Measurements from ENCODE around the gene PRXL2C.

Gene PRXL2C

GRCh38 chr9:96609732-96610131, 45.4 kb downstream of the PRXL2C start:
- DNase-seq, result no peak

DNA sequence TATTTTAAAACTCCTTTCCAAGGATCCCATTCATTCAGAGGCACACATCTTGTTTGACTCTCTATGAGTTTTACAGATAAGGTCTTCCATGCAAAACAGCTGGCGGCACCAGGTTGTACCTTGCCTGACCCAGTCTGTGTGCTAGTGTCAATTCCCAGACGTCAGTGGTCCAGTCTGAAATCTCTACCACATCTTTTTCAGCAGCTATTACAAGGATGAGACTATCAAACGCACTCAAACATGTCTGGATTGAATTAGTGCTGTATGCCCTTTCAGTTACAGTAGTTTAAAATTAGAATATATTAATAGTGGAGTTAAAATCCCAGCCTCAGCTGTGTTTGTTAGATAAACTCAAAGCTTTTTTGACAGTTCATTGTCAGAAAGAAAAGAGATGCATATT, 47.1 kb downstream of the PRXL2C start:
- DNase-seq, result no peak

- no peak for DNase-seq
Observed at GRCh38 chr9:96605328-96605727, 49.8 kb downstream of the PRXL2C start.

- no peak for DNase-seq
Observed at GRCh38 chr9:96604004-96604319, 51.2 kb downstream of the PRXL2C start.

GRCh38 chr9:96603305-96604003, 51.7 kb downstream of the PRXL2C start:
- DNase-seq, result no peak

DNA sequence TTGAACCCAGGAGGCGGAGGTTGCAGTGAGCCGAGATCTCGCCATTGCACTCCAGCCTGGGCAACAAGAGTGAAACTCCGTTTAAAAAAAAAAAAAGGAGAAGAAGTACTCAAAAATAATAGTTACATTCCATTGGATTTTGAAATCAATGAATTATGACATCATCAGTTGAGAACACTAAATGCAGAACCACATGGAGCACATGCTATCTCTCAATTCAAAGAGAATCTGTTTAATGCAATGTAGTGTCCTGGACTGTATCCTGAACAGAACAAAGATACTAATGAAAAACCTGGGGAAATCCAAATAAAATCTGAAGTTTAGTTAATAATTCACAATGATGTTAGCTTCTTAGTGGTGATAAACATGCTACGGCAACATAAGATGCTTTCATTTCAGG, 55.8 kb downstream of the PRXL2C start:
- no peak for DNase-seq

DNA sequence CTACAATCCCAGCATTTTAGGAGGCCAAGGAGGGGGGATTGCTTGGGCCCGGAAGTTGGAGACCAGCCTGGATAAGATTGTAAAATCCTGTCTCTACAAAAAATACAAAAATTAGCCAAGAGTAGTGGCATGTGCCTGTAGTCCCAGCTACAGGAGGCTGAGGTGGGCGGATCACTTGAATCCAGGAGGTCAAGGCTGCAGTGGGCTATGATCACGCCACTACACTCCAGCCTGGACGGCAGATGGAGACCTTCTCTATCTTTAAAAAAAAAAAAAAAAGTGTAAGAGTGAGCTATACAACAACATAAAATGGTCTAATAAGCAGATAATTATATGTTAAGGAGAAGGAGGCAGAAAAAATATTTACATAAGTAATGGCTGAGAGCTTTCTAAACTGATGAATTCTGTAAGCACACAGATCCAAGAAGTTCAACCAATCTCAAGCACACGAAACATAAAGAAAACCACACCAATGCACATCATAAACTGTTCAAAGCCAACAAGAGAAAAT, 58.5 kb downstream of the PRXL2C start:
- no peak for DNase-seq

Data from NCI-H2107 (cell line).